Measurements from ENCODE around the gene COL1A1. TPM values are rescaled to one million over a fixed set of nuclear protein-coding genes. Genes with fewer than 3 reads are reported as not detected.

COL1A1 gene
- total and polyA plus RNA-seq, 5 donors from 2014 or later, result 26.2 TPM; not detected in 4

DNA sequence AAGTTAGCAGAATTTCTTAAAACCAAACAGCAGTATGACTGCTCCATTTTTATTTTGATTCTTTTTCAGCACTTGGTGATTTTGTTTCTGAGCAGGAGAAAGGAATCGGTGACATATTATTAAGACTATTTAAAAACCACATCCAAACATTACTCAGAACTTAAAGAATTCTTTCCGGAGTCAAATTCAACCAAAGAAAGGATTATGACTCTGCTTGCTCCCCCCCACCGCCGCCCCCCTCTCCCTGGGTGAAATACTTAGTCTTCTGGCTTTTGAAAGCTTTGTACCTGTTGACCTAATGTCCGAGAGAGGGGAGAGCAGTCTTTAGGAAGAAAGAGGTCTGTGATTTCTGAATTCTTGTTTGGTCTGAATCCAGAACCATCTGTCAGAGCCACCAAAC lies 17.9 kb upstream of the COL1A1 start:
- Mint-ChIP-seq H3K9me3 (peaks cover 0 to 3% (median 0%) of the 10 kb centered on the region in 7 donors), H3K27me3 (peaks cover 17% of the 10 kb centered on the region), H3K36me3 (no peaks in the 10 kb centered on the region), H3K4me3 (no peak overlapping the region), H3K4me1 (no peaks in the 10 kb centered on the region), H3K27ac (no peak overlapping the region)
- no peak overlapping the region for H3K4me3 ChIP-seq (ENCODE audit: low read depth, low read length)
- no peak overlapping the region for H3K27ac ChIP-seq (ENCODE audit: insufficient read depth, low read length, poor library complexity, severe bottlenecking)
- no peaks in the 10 kb centered on the region for H3K9me3 ChIP-seq (ENCODE audit: control insufficient read depth in 2 of 2, low read length in 2 of 2)
- H3K4me1 ChIP-seq (ENCODE audit: control insufficient read depth, insufficient read depth, low read length, poor library complexity, severe bottlenecking), result no peaks in the 10 kb centered on the region
- no peaks in the 10 kb centered on the region for H3K36me3 ChIP-seq (ENCODE audit: control insufficient read depth, insufficient read depth, low read length)
- ATAC-seq (ENCODE audit: low read depth in 2 of 2) (no peak), DNase-seq (no peak)
- no peaks in the 10 kb centered on the region for H3K27me3 ChIP-seq (ENCODE audit: control insufficient read depth, insufficient read depth, low read length)

DNA sequence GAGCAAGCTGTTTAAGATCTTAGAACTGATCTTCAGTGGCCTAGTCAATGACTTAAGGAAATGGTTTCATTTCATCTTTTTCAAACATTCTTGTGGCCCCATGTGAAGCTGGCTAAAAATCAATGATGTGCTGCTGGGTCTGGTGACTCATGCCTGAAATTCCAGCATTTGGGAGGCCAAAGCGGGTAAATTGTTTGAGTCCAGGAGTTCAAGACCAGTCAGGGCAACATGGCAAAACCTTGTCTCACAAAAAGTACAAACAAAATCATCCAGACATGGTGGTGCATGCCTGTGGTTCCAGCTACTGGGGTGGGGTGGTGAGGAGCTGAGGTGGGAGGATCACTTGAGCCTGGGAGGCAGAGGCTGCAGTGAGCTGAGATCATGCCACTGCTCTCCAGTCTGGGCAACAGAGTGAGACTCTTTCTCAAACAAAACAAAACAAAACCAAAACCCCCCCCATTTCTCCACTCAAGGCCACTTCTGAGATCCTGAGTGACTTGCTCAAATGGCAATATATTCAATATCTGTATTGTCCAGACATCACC lies 17.4 kb upstream of the COL1A1 start:
- no peaks in the 10 kb centered on the region for H3K4me1 Mint-ChIP-seq
- no peaks in the 10 kb centered on the region for H3K27me3 ChIP-seq (ENCODE audit: control insufficient read depth, insufficient read depth, low read length)
- H3K4me1 ChIP-seq (ENCODE audit: control insufficient read depth, insufficient read depth, low read length, poor library complexity, severe bottlenecking), result no peaks in the 10 kb centered on the region
- H3K4me3 Mint-ChIP-seq, result no peak overlapping the region
- no peak overlapping the region for H3K27ac ChIP-seq (ENCODE audit: insufficient read depth, low read length, poor library complexity, severe bottlenecking)
- no peaks in the 10 kb centered on the region for H3K9me3 ChIP-seq (ENCODE audit: control insufficient read depth in 2 of 2, low read length in 2 of 2)
- ATAC-seq (ENCODE audit: low read depth in 2 of 2), result no peak
- H3K4me3 ChIP-seq (ENCODE audit: low read depth, low read length), result no peak overlapping the region
- H3K27ac Mint-ChIP-seq, result no peak overlapping the region
- H3K36me3 ChIP-seq (ENCODE audit: control insufficient read depth, insufficient read depth, low read length), result no peaks in the 10 kb centered on the region
- DNase-seq, result no peak
- H3K9me3 Mint-ChIP-seq, result peaks cover 0 to 3% (median 0%) of the 10 kb centered on the region in 7 donors
- H3K36me3 Mint-ChIP-seq, result no peaks in the 10 kb centered on the region
- H3K27me3 Mint-ChIP-seq, result peaks cover 17% of the 10 kb centered on the region

DNA sequence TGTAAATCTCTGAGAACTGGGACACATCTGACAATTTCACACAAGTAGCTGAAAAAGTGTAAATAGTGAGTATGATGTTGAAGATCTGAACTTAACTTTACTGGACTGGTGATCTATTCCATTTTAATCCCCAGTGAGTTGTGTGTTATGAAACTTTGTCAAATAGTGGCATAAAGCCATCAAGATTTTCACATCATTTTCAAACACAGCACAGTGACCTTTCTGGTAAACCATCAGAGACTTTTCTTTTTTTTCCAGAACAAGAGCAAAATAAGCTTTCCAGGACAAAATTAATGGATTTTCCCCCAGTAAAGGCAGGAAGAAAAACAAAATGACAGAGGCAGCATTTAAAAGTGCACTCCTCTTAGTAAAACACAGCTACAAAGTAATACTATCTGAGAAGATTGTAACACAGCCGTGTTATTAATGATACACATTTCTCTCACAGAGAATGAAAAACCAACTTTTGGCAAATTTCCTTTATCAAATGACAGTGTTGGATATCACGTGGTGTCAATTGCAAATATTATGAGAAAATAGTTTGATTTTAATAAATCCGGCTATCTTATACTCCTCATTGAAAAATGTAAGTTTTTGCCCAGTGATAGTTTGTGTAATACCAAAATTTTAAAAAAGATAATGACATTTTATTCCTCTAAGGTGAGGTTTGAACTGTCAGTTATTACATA lies 16.8 kb upstream of the COL1A1 start:
- Mint-ChIP-seq H3K27ac (no peak overlapping the region), H3K9me3 (peaks cover 0 to 3% (median 0%) of the 10 kb centered on the region in 7 donors), H3K4me3 (no peak overlapping the region), H3K36me3 (no peaks in the 10 kb centered on the region), H3K27me3 (peaks cover 20% of the 10 kb centered on the region), H3K4me1 (peaks cover 0 to 2% (median under 1%) of the 10 kb centered on the region in 4 donors)
- no peak overlapping the region for H3K27ac ChIP-seq (ENCODE audit: insufficient read depth, low read length, poor library complexity, severe bottlenecking)
- ATAC-seq (ENCODE audit: low read depth in 2 of 2), result no peak
- no peak for DNase-seq
- H3K4me1 ChIP-seq (ENCODE audit: control insufficient read depth, insufficient read depth, low read length, poor library complexity, severe bottlenecking), result no peaks in the 10 kb centered on the region
- no peaks in the 10 kb centered on the region for H3K9me3 ChIP-seq (ENCODE audit: control insufficient read depth in 2 of 2, low read length in 2 of 2)
- H3K4me3 ChIP-seq (ENCODE audit: low read depth, low read length), result no peak overlapping the region
- H3K36me3 ChIP-seq (ENCODE audit: control insufficient read depth, insufficient read depth, low read length), result no peaks in the 10 kb centered on the region
- H3K27me3 ChIP-seq (ENCODE audit: control insufficient read depth, insufficient read depth, low read length), result no peaks in the 10 kb centered on the region

DNA sequence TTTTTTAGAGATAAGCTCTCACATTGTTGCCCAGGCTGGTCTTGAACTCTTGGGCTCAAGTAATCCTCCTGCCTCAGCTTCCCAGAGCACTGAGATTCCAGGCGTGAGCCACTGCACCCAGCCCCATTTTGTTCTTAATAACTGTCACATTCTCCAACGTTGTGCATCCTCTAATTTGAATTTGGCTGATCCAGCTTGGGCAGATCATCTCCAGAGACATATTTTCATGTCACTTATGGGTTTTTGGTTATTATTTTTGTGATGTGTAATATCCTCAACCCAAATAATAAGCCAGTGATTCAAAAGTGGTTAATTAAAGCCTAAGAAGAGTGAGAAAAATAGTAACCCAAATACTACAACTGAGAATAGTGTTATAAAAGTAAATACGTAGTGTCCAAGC lies 16.2 kb upstream of the COL1A1 start:
- no peak overlapping the region for H3K27ac Mint-ChIP-seq
- H3K4me3 Mint-ChIP-seq, result no peak overlapping the region
- DNase-seq, result no peak
- H3K4me1 Mint-ChIP-seq, result peaks cover 0 to 4% (median 3%) of the 10 kb centered on the region in 4 donors
- no peaks in the 10 kb centered on the region for H3K9me3 ChIP-seq (ENCODE audit: control insufficient read depth in 2 of 2, low read length in 2 of 2)
- H3K27ac ChIP-seq (ENCODE audit: insufficient read depth, low read length, poor library complexity, severe bottlenecking), result no peak overlapping the region
- H3K27me3 Mint-ChIP-seq, result peaks cover 21% of the 10 kb centered on the region
- H3K27me3 ChIP-seq (ENCODE audit: control insufficient read depth, insufficient read depth, low read length), result no peaks in the 10 kb centered on the region
- no peak overlapping the region for H3K4me3 ChIP-seq (ENCODE audit: low read depth, low read length)
- H3K36me3 Mint-ChIP-seq, result no peaks in the 10 kb centered on the region
- no peaks in the 10 kb centered on the region for H3K4me1 ChIP-seq (ENCODE audit: control insufficient read depth, insufficient read depth, low read length, poor library complexity, severe bottlenecking)
- ATAC-seq (ENCODE audit: low read depth in 2 of 2), result no peak
- H3K9me3 Mint-ChIP-seq, result peaks cover 0 to 3% (median 0%) of the 10 kb centered on the region in 7 donors
- no peaks in the 10 kb centered on the region for H3K36me3 ChIP-seq (ENCODE audit: control insufficient read depth, insufficient read depth, low read length)

DNA sequence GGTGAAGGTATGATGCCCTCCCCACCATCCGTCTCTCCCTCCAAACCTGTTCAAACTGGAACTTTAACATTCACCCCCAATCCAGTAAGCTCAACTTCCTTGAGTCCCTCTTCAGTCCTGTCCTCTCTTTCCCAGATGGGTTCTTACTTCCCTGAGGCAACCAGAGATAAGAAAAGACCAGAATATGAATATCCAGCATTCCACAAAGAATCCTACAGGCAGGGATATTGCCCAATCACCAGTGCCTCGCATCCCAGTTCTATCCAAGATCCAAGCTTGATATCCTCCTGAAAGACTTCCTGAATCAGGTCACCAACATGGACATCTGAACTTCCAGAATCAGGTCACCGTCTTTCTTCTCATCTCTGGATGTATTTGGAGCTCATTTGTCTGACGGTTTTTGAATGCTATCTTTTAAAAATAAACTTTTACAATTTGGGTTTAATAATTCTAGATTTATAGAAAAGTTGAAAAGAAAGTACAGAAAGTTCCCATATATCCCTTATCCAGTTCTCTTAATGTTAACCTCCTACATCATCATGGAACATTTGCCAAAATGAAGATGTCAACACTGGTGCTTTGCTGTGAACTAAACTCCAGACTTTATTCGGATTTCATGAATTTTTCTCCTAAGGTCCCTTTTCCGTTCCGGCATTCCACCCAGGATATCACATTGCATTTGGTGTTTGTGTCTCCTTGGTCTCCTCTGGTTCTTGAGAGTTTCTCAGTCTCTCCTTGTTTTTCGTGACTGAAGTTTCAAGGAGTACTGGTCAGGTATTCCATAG lies 13.7 kb upstream of the COL1A1 start:
- H3K27me3 Mint-ChIP-seq, result peaks cover 16% of the 10 kb centered on the region
- peaks cover 0 to 4% (median 3%) of the 10 kb centered on the region in 4 donors for H3K4me1 Mint-ChIP-seq
- no peak overlapping the region for H3K27ac Mint-ChIP-seq
- no peaks in the 10 kb centered on the region for H3K9me3 ChIP-seq (ENCODE audit: control insufficient read depth in 2 of 2, low read length in 2 of 2)
- ATAC-seq (ENCODE audit: low read depth in 2 of 2) (no peak), DNase-seq (no peak)
- no peak overlapping the region for H3K27ac ChIP-seq (ENCODE audit: insufficient read depth, low read length, poor library complexity, severe bottlenecking)
- no peaks in the 10 kb centered on the region for H3K4me1 ChIP-seq (ENCODE audit: control insufficient read depth, insufficient read depth, low read length, poor library complexity, severe bottlenecking)
- no peaks in the 10 kb centered on the region for H3K36me3 Mint-ChIP-seq
- H3K4me3 ChIP-seq (ENCODE audit: low read depth, low read length), result no peak overlapping the region
- H3K4me3 Mint-ChIP-seq, result no peak overlapping the region
- no peaks in the 10 kb centered on the region for H3K27me3 ChIP-seq (ENCODE audit: control insufficient read depth, insufficient read depth, low read length)
- H3K36me3 ChIP-seq (ENCODE audit: control insufficient read depth, insufficient read depth, low read length), result no peaks in the 10 kb centered on the region
- peaks cover 0 to 3% (median 0%) of the 10 kb centered on the region in 7 donors for H3K9me3 Mint-ChIP-seq

DNA sequence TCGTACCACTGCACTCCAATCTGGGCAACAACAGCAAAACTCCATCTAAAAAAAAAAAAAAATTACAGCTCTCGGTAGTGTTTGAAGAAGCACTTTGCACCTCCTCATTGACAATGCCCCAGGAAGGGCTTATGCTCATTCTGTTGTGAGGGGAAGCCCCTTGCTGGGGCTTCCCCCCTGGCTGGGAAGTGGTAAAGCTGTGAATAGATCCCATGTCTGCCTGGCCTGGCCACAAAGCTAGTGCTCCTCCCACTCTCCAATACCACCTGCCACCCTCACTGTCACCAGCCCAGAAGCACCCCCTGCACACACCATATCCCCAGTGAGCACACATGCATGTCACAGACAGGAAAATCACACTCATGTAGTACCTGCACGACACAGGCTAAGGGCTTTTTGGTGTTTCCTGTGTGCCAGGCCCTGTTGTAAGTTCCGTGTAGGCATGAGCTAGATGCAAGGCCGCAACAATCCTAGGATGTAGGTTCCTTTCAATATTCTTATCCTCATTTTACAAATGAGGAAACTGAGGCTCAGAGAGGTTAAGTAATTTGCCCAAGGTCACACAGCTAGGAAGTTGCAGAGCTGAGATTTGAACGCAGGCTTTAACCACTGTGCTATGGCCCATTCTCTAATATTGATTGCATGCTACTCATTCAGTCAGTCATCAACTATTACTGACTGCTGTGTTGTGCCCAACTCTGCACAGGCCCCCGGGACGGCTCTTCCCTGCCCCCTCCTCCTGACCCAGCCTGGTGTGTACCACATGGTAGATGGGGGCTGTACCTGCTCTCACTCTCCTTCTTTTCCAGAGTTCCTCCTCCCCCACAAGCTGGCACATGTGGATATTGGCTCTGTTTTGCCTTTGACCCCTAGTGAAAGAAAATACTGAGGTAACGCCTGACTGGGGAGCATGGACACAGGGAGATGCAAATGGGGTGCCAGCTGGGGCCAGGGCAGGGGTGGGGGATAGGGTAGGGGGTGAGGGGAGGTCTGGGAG lies 11.9 kb upstream of the COL1A1 start:
- peak overlapping the region in 2 of 3 donors; percentile 22 to 88 for H3K27ac Mint-ChIP-seq
- no peak overlapping the region for H3K4me3 Mint-ChIP-seq

More for the DNA sequence above, 11.9 kb upstream of the COL1A1 start:
- Mint-ChIP-seq H3K36me3 (no peaks in the 10 kb centered on the region), H3K4me1 (peaks cover 0 to 4% (median 3%) of the 10 kb centered on the region in 4 donors), H3K9me3 (no peaks in the 10 kb centered on the region), H3K27me3 (peaks cover 17% of the 10 kb centered on the region)
- Histone ChIP-seq H3K36me3 (ENCODE audit: control insufficient read depth, insufficient read depth, low read length) (no peaks in the 10 kb centered on the region), H3K4me3 (ENCODE audit: low read depth, low read length) (no peak overlapping the region), H3K27me3 (ENCODE audit: control insufficient read depth, insufficient read depth, low read length) (peaks cover 4% of the 10 kb centered on the region), H3K27ac (ENCODE audit: insufficient read depth, low read length, poor library complexity, severe bottlenecking) (no peak overlapping the region), H3K9me3 (ENCODE audit: control insufficient read depth in 2 of 2, low read length in 2 of 2) (no peaks in the 10 kb centered on the region), H3K4me1 (ENCODE audit: control insufficient read depth, insufficient read depth, low read length, poor library complexity, severe bottlenecking) (no peaks in the 10 kb centered on the region)
- peak; percentile 59 to 73 for ATAC-seq (ENCODE audit: low read depth in 2 of 2)
- DNase-seq, result peak in 1 of 3 donors; percentile 42
